Peyer's patch (tissue), 4 donors: ENCODE results near the gene NKIRAS1. TPM values are rescaled to one million over a fixed set of nuclear protein-coding genes. Genes with fewer than 3 reads are reported as not detected.

Experiments used
- DNase-seq, 3 donors: peaks; one replicate each; pipeline ENCODE4 v3.0.0-alpha.2; 2017 to 2019
- H3K27ac ChIP-seq, 4 donors: fragments of 200-600 bp; sonication (generic); one replicate each; pipeline ENCODE4 v1.5.1; 2016 to 2019
- H3K27me3 ChIP-seq, 2 donors: fragments of 200-600 bp; sonication (generic); one replicate each; pipeline ENCODE4 v1.5.1; 2019
- H3K36me3 ChIP-seq, 3 donors: fragments of 200-600 bp; sonication (generic); one replicate each; pipeline ENCODE4 v1.5.1; 2016 to 2019
- H3K4me1 ChIP-seq, 4 donors: fragments of 200-600 bp; sonication (generic); one replicate each; pipeline ENCODE4 v1.5.1; 2016 to 2019
- H3K4me3 ChIP-seq, 4 donors: fragments of 200-600 bp; sonication (generic); 1 replicate in 3 of 4; 2 replicates in 1 of 4; pipeline ENCODE4 v1.5.1; 2016 to 2019; ENCODE audit warnings: mild to moderate bottlenecking in 1 of 4
- H3K9me3 ChIP-seq, 4 donors: fragments of 200-600 bp; sonication (generic); one replicate each; pipeline ENCODE4 v1.5.1; 2016 to 2019; ENCODE audit warnings: mild to moderate bottlenecking in 1 of 4
- POLR2A ChIP-seq, 2 donors: fragments of 450-650 bp; IDR thresholded peaks; one replicate each; pipeline ENCODE4 v1.5.1; 2017; ENCODE audit warnings: antibody characterized with exemption in 2 of 2, mild to moderate bottlenecking in 2 of 2, moderate library complexity in 2 of 2
- total RNA-seq, 4 donors: library from RNA; depleted of rRNA; stranded (reverse); fragments of >200 nt; gene quantifications; one replicate each; pipeline ENCODE4 v1.1.0, GENCODE V29; 2016
- TF ChIP-seq, protein P1 (sequence below), 6 experiments: fragments of 450-650 bp in 4 of 6; fragments of 200-600 bp in 2 of 6; sonication (generic) in 1 of 6; IDR thresholded peaks; one replicate each; pipeline ENCODE4 v1.5.1; 2017 to 2019; ENCODE audit warnings: antibody characterized with exemption in 6 of 6, mild to moderate bottlenecking in 3 of 6, moderate library complexity in 1 of 6

NKIRAS1 gene
- total RNA-seq, 4 donors from 2014 or later = 4.2 to 11.6 (median 7.7) TPM

DNA sequence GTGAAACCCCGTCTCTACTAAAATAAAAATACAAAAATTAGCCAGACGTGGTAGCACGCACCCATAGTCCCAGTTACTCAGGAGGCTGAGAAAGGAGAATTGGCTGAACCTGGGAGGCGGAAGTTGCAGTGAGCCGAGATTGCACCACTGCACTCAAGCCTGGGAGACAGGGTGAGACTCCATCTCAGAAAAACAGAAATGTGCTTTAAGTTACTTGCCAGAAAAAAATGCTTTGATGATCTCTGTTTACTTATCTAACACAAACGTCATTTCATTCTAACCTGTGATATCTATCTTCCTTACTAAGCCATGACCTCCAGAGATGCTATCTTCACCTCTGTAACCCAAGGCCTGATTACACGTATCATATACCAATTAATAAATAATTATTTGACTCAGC lies 7.4 kb downstream of the NKIRAS1 start:
- Histone ChIP-seq H3K36me3 (peaks cover 0 to 20% (median 0%) of the 10 kb centered on the region in 3 donors), H3K27ac (no peak overlapping the region), H3K27me3 (no peaks in the 10 kb centered on the region), H3K4me3 (no peak overlapping the region), H3K4me1 (no peaks in the 10 kb centered on the region), H3K9me3 (no peaks in the 10 kb centered on the region)
- DNase-seq = no peak
- no peak for TF ChIP-seq POLR2A (IDR thresholded peaks at IDR 0.05)
- TF ChIP-seq, protein P1, sequence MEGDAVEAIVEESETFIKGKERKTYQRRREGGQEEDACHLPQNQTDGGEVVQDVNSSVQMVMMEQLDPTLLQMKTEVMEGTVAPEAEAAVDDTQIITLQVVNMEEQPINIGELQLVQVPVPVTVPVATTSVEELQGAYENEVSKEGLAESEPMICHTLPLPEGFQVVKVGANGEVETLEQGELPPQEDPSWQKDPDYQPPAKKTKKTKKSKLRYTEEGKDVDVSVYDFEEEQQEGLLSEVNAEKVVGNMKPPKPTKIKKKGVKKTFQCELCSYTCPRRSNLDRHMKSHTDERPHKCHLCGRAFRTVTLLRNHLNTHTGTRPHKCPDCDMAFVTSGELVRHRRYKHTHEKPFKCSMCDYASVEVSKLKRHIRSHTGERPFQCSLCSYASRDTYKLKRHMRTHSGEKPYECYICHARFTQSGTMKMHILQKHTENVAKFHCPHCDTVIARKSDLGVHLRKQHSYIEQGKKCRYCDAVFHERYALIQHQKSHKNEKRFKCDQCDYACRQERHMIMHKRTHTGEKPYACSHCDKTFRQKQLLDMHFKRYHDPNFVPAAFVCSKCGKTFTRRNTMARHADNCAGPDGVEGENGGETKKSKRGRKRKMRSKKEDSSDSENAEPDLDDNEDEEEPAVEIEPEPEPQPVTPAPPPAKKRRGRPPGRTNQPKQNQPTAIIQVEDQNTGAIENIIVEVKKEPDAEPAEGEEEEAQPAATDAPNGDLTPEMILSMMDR (IDR thresholded peaks at IDR 0.05) = no peak

DNA sequence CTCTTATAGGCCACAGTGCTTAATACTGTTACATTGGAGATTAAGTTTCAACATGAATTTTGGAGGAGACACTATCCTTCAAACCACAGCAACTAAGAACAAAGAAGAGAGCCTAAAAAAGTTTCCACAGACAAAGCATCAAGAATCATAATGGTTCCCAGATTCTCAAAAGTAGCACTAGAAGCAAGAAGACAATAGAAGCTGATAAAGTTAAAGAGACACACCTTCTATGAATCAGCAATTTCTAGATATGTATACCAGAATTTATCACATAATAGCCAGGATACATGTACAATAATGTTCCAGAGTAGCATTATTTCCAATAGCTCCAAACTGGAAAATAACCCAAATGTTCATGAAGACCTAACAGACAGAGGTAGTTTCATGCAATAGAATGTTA lies 12.2 kb downstream of the NKIRAS1 start:
- DNase-seq = no peak
- H3K4me1 ChIP-seq = no peaks in the 10 kb centered on the region
- H3K36me3 ChIP-seq = peaks cover 0 to 23% (median 0%) of the 10 kb centered on the region in 3 donors
- TF ChIP-seq, protein P1 (IDR thresholded peaks at IDR 0.05) = no peak
- no peak for TF ChIP-seq POLR2A (IDR thresholded peaks at IDR 0.05)
- no peaks in the 10 kb centered on the region for H3K27me3 ChIP-seq
- no peaks in the 10 kb centered on the region for H3K9me3 ChIP-seq
- H3K4me3 ChIP-seq = no peak overlapping the region
- no peak overlapping the region for H3K27ac ChIP-seq

DNA sequence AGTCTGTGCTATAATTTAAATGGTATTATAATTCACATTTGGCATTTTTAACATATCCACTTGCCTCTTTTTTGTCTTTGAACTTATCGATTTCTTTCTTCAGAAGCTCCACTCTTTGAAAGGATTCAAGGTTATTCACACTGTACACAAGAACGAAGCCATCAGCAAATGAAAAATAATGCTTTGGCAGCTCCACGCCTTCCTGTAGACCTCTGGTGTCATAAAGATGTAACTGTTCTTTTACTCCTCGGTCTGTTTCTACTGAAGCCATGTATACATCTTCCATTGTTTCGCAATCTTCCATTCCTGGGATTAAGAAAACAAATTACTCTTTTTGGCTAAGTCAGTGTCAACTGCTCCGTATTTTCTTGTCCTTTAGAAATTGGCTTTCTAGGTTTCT lies 16.0 kb downstream of the NKIRAS1 start:
- H3K9me3 ChIP-seq = no peaks in the 10 kb centered on the region
- TF ChIP-seq, protein P1 (IDR thresholded peaks at IDR 0.05) = no peak
- no peak for TF ChIP-seq POLR2A (IDR thresholded peaks at IDR 0.05)
- DNase-seq = no peak
- H3K4me3 ChIP-seq = no peak overlapping the region
- no peak overlapping the region for H3K27ac ChIP-seq
- no peaks in the 10 kb centered on the region for H3K4me1 ChIP-seq
- H3K36me3 ChIP-seq = peaks cover 0 to 20% (median 0%) of the 10 kb centered on the region in 3 donors
- no peaks in the 10 kb centered on the region for H3K27me3 ChIP-seq

DNA sequence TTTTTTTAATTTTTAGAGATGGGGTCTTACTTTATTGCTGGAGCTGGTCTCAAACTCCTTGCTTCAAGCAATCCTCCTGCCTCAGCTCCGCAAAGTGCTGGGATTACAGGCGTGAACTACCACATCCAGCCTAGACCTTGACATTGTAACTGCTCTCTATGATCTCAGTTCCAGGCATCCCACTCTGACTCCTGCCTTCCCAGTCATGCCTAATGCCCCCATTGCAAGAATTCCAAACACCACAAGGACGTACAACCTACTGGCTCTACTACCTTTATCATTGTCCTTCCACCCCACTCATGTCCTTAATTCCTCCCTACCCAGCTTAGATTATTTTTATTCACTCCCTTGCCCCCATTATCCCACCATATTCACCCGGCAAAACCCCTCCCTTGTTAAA lies 21.6 kb downstream of the NKIRAS1 start:
- no peak for DNase-seq
- Histone ChIP-seq H3K4me1 (no peaks in the 10 kb centered on the region), H3K9me3 (no peaks in the 10 kb centered on the region), H3K27ac (no peak overlapping the region), H3K36me3 (peaks cover 0 to 26% (median 0%) of the 10 kb centered on the region in 3 donors), H3K4me3 (no peak overlapping the region), H3K27me3 (no peaks in the 10 kb centered on the region)
- TF ChIP-seq POLR2A (IDR thresholded peaks at IDR 0.05) = no peak
- TF ChIP-seq, protein P1 (IDR thresholded peaks at IDR 0.05) = no peak

DNA sequence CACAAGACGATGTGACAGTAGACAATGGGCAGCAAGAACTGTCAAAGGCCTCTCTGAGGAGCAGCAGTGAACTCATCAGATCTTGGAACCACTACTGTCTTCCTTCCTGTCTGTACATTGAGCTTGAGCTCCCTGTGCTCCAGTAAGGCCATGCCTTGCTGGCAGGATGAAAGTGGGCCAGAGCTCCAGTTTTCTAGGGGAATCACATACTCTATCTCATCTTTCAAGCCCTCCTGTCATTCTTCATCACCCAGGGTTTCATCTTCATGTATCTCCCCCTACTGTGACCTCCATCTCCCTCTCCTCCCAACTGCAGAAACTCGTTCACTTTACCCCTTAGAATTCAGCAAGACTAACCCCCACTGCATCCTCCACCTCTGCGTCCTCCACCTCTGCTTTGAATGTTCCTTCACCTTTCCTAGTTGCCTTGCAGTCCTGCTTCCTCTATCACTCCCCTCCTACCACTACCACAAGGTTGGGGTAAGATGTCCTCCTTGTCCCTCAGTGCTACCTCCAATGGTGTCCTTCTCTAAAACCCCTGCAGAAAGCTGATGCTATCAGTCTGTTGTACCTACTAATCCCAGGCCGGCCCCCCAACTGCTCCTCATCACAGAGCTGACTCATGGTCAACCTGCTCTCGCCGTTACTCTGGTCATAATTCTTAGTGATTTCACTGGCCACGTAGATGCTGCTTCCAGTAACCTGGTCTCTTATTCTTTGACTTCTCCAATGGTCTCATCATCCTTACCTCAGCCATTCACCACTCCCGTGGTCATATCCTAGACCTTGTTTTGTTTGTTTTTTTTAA lies 22.3 kb downstream of the NKIRAS1 start:
- H3K36me3 ChIP-seq = peaks cover 0 to 24% (median 0%) of the 10 kb centered on the region in 3 donors
- no peaks in the 10 kb centered on the region for H3K9me3 ChIP-seq
- H3K4me1 ChIP-seq = no peaks in the 10 kb centered on the region
- no peaks in the 10 kb centered on the region for H3K27me3 ChIP-seq
- H3K27ac ChIP-seq = no peak overlapping the region
- DNase-seq = no peak
- TF ChIP-seq, protein P1 (IDR thresholded peaks at IDR 0.05) = no peak
- TF ChIP-seq POLR2A (IDR thresholded peaks at IDR 0.05) = no peak
- no peak overlapping the region for H3K4me3 ChIP-seq
